Measurements from ENCODE around the gene ALDH7A1. TPM values are rescaled to one million over a fixed set of nuclear protein-coding genes. Genes with fewer than 3 reads are reported as not detected.

Gene ALDH7A1
- total and polyA plus RNA-seq, 10 of the 15 experiments (the other 5 are each of a cell fraction or from before 2014, with no cell fraction given) = 0.18 to 1.0 (median 0.41) TPM; not detected in 1

DNA sequence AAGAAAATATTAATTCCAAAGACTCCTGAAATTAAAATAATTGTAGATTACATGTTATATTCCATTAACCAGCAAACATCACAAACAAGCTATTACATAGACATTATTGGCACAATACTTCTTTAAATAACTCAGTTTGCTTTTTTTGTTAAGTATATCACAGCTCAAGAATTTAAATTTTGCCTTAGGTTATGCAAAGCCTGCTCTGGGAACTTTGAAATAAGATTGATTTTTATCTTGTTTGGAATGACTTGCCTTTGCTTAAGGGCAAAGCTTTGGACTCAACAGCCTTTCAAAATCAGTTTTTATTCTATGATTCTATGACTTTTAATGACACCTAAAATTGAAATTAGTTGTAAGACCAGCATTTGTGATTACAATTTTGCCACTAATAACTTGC is 78.2 kb downstream of the ALDH7A1 start:
- H3K27me3 ChIP-seq (replicated peaks in 1 of 2; ENCODE audit: control insufficient read depth in 2 of 2, insufficient read depth in 2 of 2, low read length in 1 of 2) = no peaks in the 10 kb centered on the region; a peak in 1 of 4 replicates
- H3K36me3 ChIP-seq (ENCODE audit: control insufficient read depth in 2 of 2, insufficient read depth in 2 of 2, low read length in 1 of 2) = no peaks in the 10 kb centered on the region
- BruUV-seq (replicated peaks) = no TSS peak
- no peak overlapping the region for H2AFZ ChIP-seq (ENCODE audit: control insufficient read depth, low read depth, low read length)
- no peaks in the 10 kb centered on the region for H4K20me1 ChIP-seq (ENCODE audit: control insufficient read depth, insufficient read depth)
- DNase-seq (ENCODE audit: low read depth, low spot score) (no peak), ATAC-seq (no peak), FAIRE-seq (no peak)
- H3K9me3 ChIP-seq (replicated peaks; ENCODE audit: control insufficient read depth, insufficient read depth, low read length) = no peaks in the 10 kb centered on the region
- no peaks in the 10 kb centered on the region for H3K79me2 ChIP-seq (ENCODE audit: control insufficient read depth, insufficient read depth, low read length)
- H3K4me1 ChIP-seq (ENCODE audit: control insufficient read depth, insufficient read depth, low read length) = no peaks in the 10 kb centered on the region
- no peak overlapping the region for H3K9ac ChIP-seq (ENCODE audit: control insufficient read depth, insufficient read depth, low read length)
- RAD21 ChIA-PET (ENCODE audit: unreplicated experiment) = no interaction called here
- CTCF ChIA-PET = interaction anchor here (0.5 to 2.5 kb wide), 4 partner anchors 17 to 1586 kb away, joined by 3 to 16 read pairs (median 4); no protein-coding TSS in a partner anchor
- POLR2A ChIA-PET = interaction anchor here (0.7 kb wide), 1 partner anchor 15 kb away, joined by 6 read pairs; no protein-coding TSS in a partner anchor
- SMC1A ChIA-PET (ENCODE audit: uncharacterized antibody, unreplicated experiment) = interaction anchor here (0.6 to 1.4 kb wide), 4 partner anchors 24 to 1097 kb away, joined by 3 to 6 read pairs (median 3); no protein-coding TSS in a partner anchor
- no peak overlapping the region for H3K4me2 ChIP-seq (ENCODE audit: control insufficient read depth, insufficient read depth)
- H3K4me3 ChIP-seq = no peak overlapping the region
- in situ Hi-C loops (cut with MboI) (no loop called here), intact Hi-C loops (cut with micrococcal nuclease; ENCODE audit: unreplicated experiment) (no loop called here)
- H3K27ac ChIP-seq (ENCODE audit: control insufficient read depth, insufficient read depth) = no peak overlapping the region
- TF ChIP-seq ATF7 (IDR thresholded peaks at IDR 0.05; ENCODE audit: low read depth) (no peak), CBX5 (IDR thresholded peaks at IDR 0.05; ENCODE audit: low read depth) (no peak), KAT2A (conservative IDR thresholded peaks at IDR 0.05; ENCODE audit: control insufficient read depth, low read depth, low read length) (no peak), HCFC1 (IDR thresholded peaks at IDR 0.05; ENCODE audit: low read length) (no peak), RCOR1 (conservative IDR thresholded peaks at IDR 0.05; ENCODE audit: low read depth, low read length) (no peak), CEBPB (IDR thresholded peaks at IDR 0.05; ENCODE audit: borderline replicate concordance in 1 of 2, low read depth in 2 of 2, low read length in 2 of 2) (no peak), FOXK2 (IDR thresholded peaks at IDR 0.05) (no peak)
- TF ChIP-seq, protein P1, sequence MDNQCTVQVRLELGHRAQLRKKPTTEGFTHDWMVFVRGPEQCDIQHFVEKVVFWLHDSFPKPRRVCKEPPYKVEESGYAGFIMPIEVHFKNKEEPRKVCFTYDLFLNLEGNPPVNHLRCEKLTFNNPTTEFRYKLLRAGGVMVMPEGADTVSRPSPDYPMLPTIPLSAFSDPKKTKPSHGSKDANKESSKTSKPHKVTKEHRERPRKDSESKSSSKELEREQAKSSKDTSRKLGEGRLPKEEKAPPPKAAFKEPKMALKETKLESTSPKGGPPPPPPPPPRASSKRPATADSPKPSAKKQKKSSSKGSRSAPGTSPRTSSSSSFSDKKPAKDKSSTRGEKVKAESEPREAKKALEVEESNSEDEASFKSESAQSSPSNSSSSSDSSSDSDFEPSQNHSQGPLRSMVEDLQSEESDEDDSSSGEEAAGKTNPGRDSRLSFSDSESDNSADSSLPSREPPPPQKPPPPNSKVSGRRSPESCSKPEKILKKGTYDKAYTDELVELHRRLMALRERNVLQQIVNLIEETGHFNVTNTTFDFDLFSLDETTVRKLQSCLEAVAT (IDR thresholded peaks at IDR 0.05) = no peak
